H1 (cell line): ENCODE data around the gene USP30. TPM values are rescaled to one million over a fixed set of nuclear protein-coding genes. Genes with fewer than 3 reads are reported as not detected.

Experiments
- CTCF ChIA-PET: fragments of 300-600 bp; sonication (Branson Sonifier 250); formaldehyde crosslinking; loops from one replicate; lab custom pipeline; 2021; ENCODE audit not compliant: partially characterized antibody; lab: Charles Lee
- POLR2A ChIA-PET: fragments of 300-600 bp; sonication (Branson Sonifier 250); formaldehyde crosslinking; loops from one replicate; lab custom pipeline; 2021; ENCODE audit warnings: inconsistent platforms; ENCODE audit not compliant: partially characterized antibody; lab: Charles Lee
- DNase-seq, 2 experiments: peaks; one replicate each; pipeline versions ENCODE4 v3.0.0 to v3.0.0-alpha.2; 2010 to 2022; ENCODE audit warnings: low spot score in 2 of 2, low read depth in 1 of 2, mixed read lengths in 1 of 2
- FAIRE-seq: peaks from 2 replicates; lab custom pipeline; 2011; peaks lifted over from hg19 to GRCh38; lab: Jason Lieb, UNC
- H2AFZ ChIP-seq: 2 replicates; pipeline ENCODE4 v1.8.1; 2012; ENCODE audit warnings: low read length, inconsistent platforms
- H2AK5ac ChIP-seq: 2 replicates; pipeline ENCODE4 v1.6.1; 2013; ENCODE audit warnings: low read depth, low read length
- H2BK120ac ChIP-seq: replicated peaks from 2 replicates; pipeline ENCODE3; 2013; ENCODE audit warnings: low read depth, low read length, inconsistent platforms
- H2BK12ac ChIP-seq: 2 replicates; pipeline ENCODE4 v1.6.1; 2013; ENCODE audit warnings: low read depth, low read length
- H2BK15ac ChIP-seq: 2 replicates; pipeline ENCODE4 v1.6.1; 2013; ENCODE audit warnings: low read length
- H2BK20ac ChIP-seq: 2 replicates; pipeline ENCODE4 v1.6.1; 2013; ENCODE audit warnings: low read length
- H2BK5ac ChIP-seq: 2 replicates; pipeline ENCODE4 v1.6.1; 2013; ENCODE audit warnings: low read depth, low read length
- H3K14ac ChIP-seq: 2 replicates; pipeline ENCODE4 v1.6.1; 2013; ENCODE audit warnings: inconsistent platforms; ENCODE audit not compliant: insufficient read length
- H3K18ac ChIP-seq: 2 replicates; pipeline ENCODE4 v1.6.1; 2013; ENCODE audit warnings: low read length; ENCODE audit errors: extremely low read depth
- H3K23ac ChIP-seq: 2 replicates; pipeline ENCODE4 v1.6.1; 2013; ENCODE audit warnings: inconsistent platforms; ENCODE audit not compliant: insufficient read length
- H3K23me2 ChIP-seq: 2 replicates; pipeline ENCODE4 v1.6.1; 2013; ENCODE audit warnings: low read depth, low read length
- H3K27ac ChIP-seq: 2 replicates; pipeline ENCODE4 v1.6.1; 2011; ENCODE audit warnings: low read depth, low read length, inconsistent platforms
- H3K27me3 ChIP-seq, 4 experiments: replicated peaks in 1 of 4; 1 replicate in 1 of 4; 2 replicates in 3 of 4; pipeline versions ENCODE4 v1.6.1 to v1.8.1; 2011 to 2013; ENCODE audit warnings: low read length in 3 of 4, mild to moderate bottlenecking in 3 of 4, inconsistent platforms in 2 of 4, mixed read lengths in 2 of 4, moderate library complexity in 1 of 4; ENCODE audit not compliant: control insufficient read depth in 3 of 4, insufficient read depth in 3 of 4; ENCODE audit errors: extremely low read depth in 1 of 4
- H3K36me3 ChIP-seq, 4 experiments: 2 replicates each; pipeline versions ENCODE4 v1.6.1 to v1.8.1; 2011 to 2013; ENCODE audit warnings: mild to moderate bottlenecking in 4 of 4, low read length in 3 of 4, moderate library complexity in 2 of 4, control low read depth in 1 of 4, inconsistent platforms in 1 of 4; ENCODE audit not compliant: insufficient read depth in 4 of 4, control insufficient read depth in 2 of 4
- H3K4ac ChIP-seq: replicated peaks from 2 replicates; pipeline ENCODE3; 2013; ENCODE audit warnings: low read length, low read depth, mixed read lengths, inconsistent platforms; ENCODE audit not compliant: insufficient read length
- H3K4me1 ChIP-seq, 4 experiments: replicated peaks in 1 of 4; 1 replicate in 1 of 4; 2 replicates in 3 of 4; pipeline versions ENCODE4 v1.6.1 to v1.8.1; 2011 to 2013; ENCODE audit warnings: low read length in 3 of 4, inconsistent platforms in 2 of 4, mixed read lengths in 1 of 4; ENCODE audit not compliant: insufficient read depth in 4 of 4, control insufficient read depth in 3 of 4
- H3K4me2 ChIP-seq, 2 experiments: 2 replicates each; pipeline versions ENCODE4 v1.6.1 to v1.8.1; 2011 to 2013; ENCODE audit warnings: low read depth in 2 of 2, low read length in 2 of 2, control low read depth in 1 of 2, inconsistent platforms in 1 of 2, mild to moderate bottlenecking in 1 of 2; ENCODE audit not compliant: insufficient read depth in 1 of 2
- H3K4me3 ChIP-seq, 4 experiments: fragments of 200-600, 300-600 bp in 1 of 4; sonication (generic), shearing (Covaris generic), sonication (Bioruptor Twin) in 1 of 4; 2 replicates each; pipeline versions ENCODE4 v1.5.1 to v1.8.1; 2011 to 2016; ENCODE audit warnings: low read length in 4 of 4, low read depth in 3 of 4, control low read depth in 2 of 4, inconsistent platforms in 2 of 4, mild to moderate bottlenecking in 2 of 4, mixed read lengths in 1 of 4, moderate library complexity in 1 of 4; ENCODE audit not compliant: insufficient read depth in 2 of 4; ENCODE audit errors: extremely low read depth in 1 of 4
- H3K56ac ChIP-seq: replicated peaks from 2 replicates; pipeline ENCODE3; 2013; ENCODE audit warnings: low read depth, mild to moderate bottlenecking, mixed read lengths, low read length, inconsistent platforms; ENCODE audit not compliant: insufficient read length
- H3K79me1 ChIP-seq: 2 replicates; pipeline ENCODE4 v1.6.1; 2013; ENCODE audit warnings: low read depth, low read length, control low read depth
- H3K79me2 ChIP-seq, 2 experiments: 2 replicates each; pipeline versions ENCODE4 v1.6.1 to v1.8.1; 2012 to 2013; ENCODE audit warnings: low read length in 2 of 2, mild to moderate bottlenecking in 2 of 2, inconsistent platforms in 1 of 2; ENCODE audit not compliant: insufficient read depth in 2 of 2, control insufficient read depth in 1 of 2
- H3K9ac ChIP-seq, 4 experiments: replicated peaks in 1 of 4; 1 replicate in 1 of 4; 2 replicates in 3 of 4; pipeline versions ENCODE4 v1.6.1 to v1.8.1; 2011 to 2013; ENCODE audit warnings: low read depth in 3 of 4, low read length in 3 of 4, control low read depth in 2 of 4, mild to moderate bottlenecking in 2 of 4, moderate library complexity in 2 of 4, inconsistent platforms in 1 of 4; ENCODE audit errors: extremely low read depth in 1 of 4
- H3K9me3 ChIP-seq, 2 experiments: 2 replicates each; pipeline versions ENCODE4 v1.6.1 to v1.8.1; 2012 to 2013; ENCODE audit warnings: mild to moderate bottlenecking in 2 of 2, moderate library complexity in 2 of 2, control low read depth in 1 of 2, inconsistent platforms in 1 of 2, low read depth in 1 of 2, low read length in 1 of 2, mixed read lengths in 1 of 2; ENCODE audit not compliant: insufficient read depth in 2 of 2
- H4K20me1 ChIP-seq, 2 experiments: replicated peaks in 1 of 2; 2 replicates each; pipeline versions ENCODE3 to v1.8.1; 2011 to 2013; ENCODE audit warnings: inconsistent platforms in 2 of 2, low read length in 2 of 2, mild to moderate bottlenecking in 1 of 2; ENCODE audit not compliant: insufficient read depth in 2 of 2, control insufficient read depth in 1 of 2
- H4K5ac ChIP-seq: 2 replicates; pipeline ENCODE4 v1.6.1; 2013; ENCODE audit warnings: low read length, low read depth, mixed read lengths, inconsistent platforms; ENCODE audit not compliant: insufficient read length
- H4K8ac ChIP-seq: 2 replicates; pipeline ENCODE4 v1.8.0; 2013; ENCODE audit warnings: mild to moderate bottlenecking, moderate library complexity, low read length, inconsistent platforms; ENCODE audit not compliant: insufficient read depth; ENCODE audit errors: extremely low read depth
- H4K91ac ChIP-seq: replicated peaks from 2 replicates; pipeline ENCODE3; 2013; ENCODE audit warnings: low read length, mixed read lengths, inconsistent platforms; ENCODE audit not compliant: insufficient read length
- E2F6 ChIP-seq: IDR thresholded peaks from 2 replicates; pipeline ENCODE4 v1.6.1; 2012; ENCODE audit warnings: inconsistent platforms
- JUND ChIP-seq: IDR thresholded peaks from 2 replicates; pipeline ENCODE4 v1.6.1; 2011; ENCODE audit warnings: mild to moderate bottlenecking, improper control_type of control experiment, low read length
- KDM5A ChIP-seq: fragments of 200-600 bp; IDR thresholded peaks from 2 replicates; pipeline ENCODE4 v1.7.1; 2012; ENCODE audit warnings: mild to moderate bottlenecking, low read length, inconsistent platforms, mixed read lengths
- MAX ChIP-seq: IDR thresholded peaks from 2 replicates; pipeline ENCODE4 v1.6.1; 2012; ENCODE audit warnings: inconsistent platforms
- NRF1 ChIP-seq: IDR thresholded peaks from 2 replicates; pipeline ENCODE4 v1.6.1; 2011; ENCODE audit warnings: mild to moderate bottlenecking, low read depth, low read length, improper control_type of control experiment
- PHF8 ChIP-seq: fragments of 200-600 bp; sonication (generic); conservative IDR thresholded peaks from 2 replicates; pipeline ENCODE4 v1.7.1; 2012; ENCODE audit warnings: low read depth, mild to moderate bottlenecking, inconsistent platforms, low read length, moderate library complexity
- POLR2AphosphoS5 ChIP-seq: IDR thresholded peaks from 2 replicates; pipeline ENCODE4 v1.6.1; 2011; ENCODE audit warnings: low read depth, low read length
- SAP30 ChIP-seq: fragments of 300-600 bp; sonication (generic); IDR thresholded peaks from 2 replicates; pipeline ENCODE4 v1.7.1; 2012; ENCODE audit warnings: low read length, moderate library complexity, mild to moderate bottlenecking, inconsistent platforms; ENCODE audit not compliant: insufficient read depth, insufficient replicate concordance
- SIN3A ChIP-seq, 2 experiments: IDR thresholded peaks in 1 of 2; conservative IDR thresholded peaks in 1 of 2; 2 replicates each; pipeline ENCODE4 v1.6.1; 2011 to 2012; ENCODE audit warnings: low read length in 2 of 2, improper control_type of control experiment in 1 of 2, low read depth in 1 of 2, mild to moderate bottlenecking in 1 of 2
- SIRT6 ChIP-seq: IDR thresholded peaks from one replicate; pipeline ENCODE4 v1.7.1; 2012; ENCODE audit warnings: low read length, inconsistent platforms
- YY1 ChIP-seq: IDR thresholded peaks from 2 replicates; pipeline ENCODE4 v1.6.1; 2011; ENCODE audit warnings: low read depth, mild to moderate bottlenecking, low read length
- ZNF274 ChIP-seq: IDR thresholded peaks from 2 replicates; pipeline ENCODE4 v1.7.0; 2012; ENCODE audit warnings: low read length, borderline replicate concordance; ENCODE audit errors: extremely low read depth
- WGBS, 2 experiments: shearing (Covaris generic) in 1 of 2; methylation state at CpG; one replicate each; pipeline versions ENCODE4 v1.1.6 to v1.1.7; 2013 to 2015; ENCODE audit warnings: low lambda C conversion rate in 2 of 2, mixed read lengths in 2 of 2, inconsistent platforms in 1 of 2, low coverage in 1 of 2, missing lambda C conversion rate in 1 of 2; ENCODE audit not compliant: insufficient replicate concordance in 2 of 2, insufficient coverage in 1 of 2, insufficient read length in 1 of 2; ENCODE audit errors: extremely low coverage in 1 of 2, missing lambda C conversion rate in 1 of 2; 5-methylcytosine and 5-hydroxymethylcytosine counted together
- polyA plus RNA-seq, 7 experiments: library from polyadenylated mRNA; depleted of rRNA in 3 of 7; stranded (reverse) in 5 of 7; unstranded in 2 of 7; fragments of >200 nt in 5 of 7; fragments of 200-250 nt in 2 of 7; gene quantifications; 1 replicate in 5 of 7; 2 replicates in 1 of 7; 4 replicates in 1 of 7; pipeline versions ENCODE4 v1.2.1 to v1.2.3, GENCODE V29; 2011 to 2013; ENCODE audit warnings: missing spikeins in 2 of 7, mixed read lengths in 2 of 7
- total RNA-seq: library from RNA; stranded (reverse); fragmentation: NEBNext Ultra II Directional; extraction: Animal tissue kit (Norgen Biotek cat#: 25700); gene quantifications from 2 replicates; pipeline ENCODE4 v1.2.1, GENCODE V29; 2021

The USP30 gene
- total and polyA plus RNA-seq, 2 of the 8 experiments (the other 6 are each of a cell fraction or from before 2014, with no cell fraction given): 7.0 to 12.2 TPM

GRCh38 chr12:109099431-109100020, 47.1 kb downstream of the USP30 start:
- peak overlapping the region; percentile 55 to 72 for H3K4me2 ChIP-seq
- FAIRE-seq: no peak
- H3K27ac ChIP-seq: no peak overlapping the region
- H2BK120ac ChIP-seq: no peak overlapping the region
- H3K9ac ChIP-seq: peak overlapping the region in 1 of 4 experiments; percentile 38; a peak in 1 of 7 replicates
- H2AK5ac ChIP-seq: no peak overlapping the region
- no peak overlapping the region for H3K18ac ChIP-seq
- H4K5ac ChIP-seq: no peak overlapping the region
- DNase-seq: no peak
- peak overlapping the region in 1 of 4 experiments; percentile 89; a peak in 2 of 8 replicates for H3K4me3 ChIP-seq
- no peak overlapping the region for H3K4ac ChIP-seq
- POLR2A ChIA-PET: interaction anchor here (1.3 to 2.7 kb wide), 5 partner anchors 9 to 133 kb away, joined by 3 to 34 read pairs (median 6); partner anchors contain the start of gene ACACB
- H3K79me2 ChIP-seq: peaks cover 0 to 25% of the 10 kb centered on the region in 2 experiments; a peak in 2 of 4 replicates
- no peaks in the 10 kb centered on the region; a peak in 1 of 7 replicates for H3K4me1 ChIP-seq
- H3K9me3 ChIP-seq: no peaks in the 10 kb centered on the region
- H2BK15ac ChIP-seq: no peak overlapping the region
- peaks cover 6% of the 10 kb centered on the region for H3K23me2 ChIP-seq
- no peaks in the 10 kb centered on the region for H3K27me3 ChIP-seq
- H3K14ac ChIP-seq: no peak overlapping the region
- H3K79me1 ChIP-seq: no peaks in the 10 kb centered on the region
- no peak overlapping the region for H4K8ac ChIP-seq
- H3K36me3 ChIP-seq: peaks cover 27 to 54% (median 46%) of the 10 kb centered on the region in 4 experiments
- no peak overlapping the region for H3K23ac ChIP-seq
- H2BK20ac ChIP-seq: no peak overlapping the region
- H4K91ac ChIP-seq: no peak overlapping the region
- no peak overlapping the region for H3K56ac ChIP-seq
- H2AFZ ChIP-seq: no peak overlapping the region
- CTCF ChIA-PET: interaction anchor here (0.6 to 1.5 kb wide), 5 partner anchors 12 to 29 kb away, joined by 3 to 6 read pairs (median 4); no protein-coding TSS in a partner anchor
- H2BK12ac ChIP-seq: no peak overlapping the region
- 97% methylated on average over 12 of the region's 12 CpGs; no CpG with 5 or more reads in 1 of the 2 experiments for WGBS, 2 experiments
- peaks cover 0 to 7% of the 10 kb centered on the region in 2 experiments for H4K20me1 ChIP-seq
- no peak overlapping the region for H2BK5ac ChIP-seq
- TF ChIP-seq JUND: no peak
- TF ChIP-seq POLR2AphosphoS5: no peak
- TF ChIP-seq SAP30: no peak
- TF ChIP-seq SIN3A (conservative IDR thresholded peaks at IDR 0.05 in 1 of 2, IDR thresholded peaks at IDR 0.05 in 1 of 2; ENCODE audit: low read depth in 1 of 2, low read length in 2 of 2): no peak
- TF ChIP-seq NRF1: no peak
- no peak for TF ChIP-seq MAX
- TF ChIP-seq ZNF274: no peak
- no peak for TF ChIP-seq PHF8
- TF ChIP-seq KDM5A: no peak
- no peak for TF ChIP-seq YY1
- TF ChIP-seq SIRT6: no peak
- TF ChIP-seq E2F6: no peak
